ENCODE measurements around the gene MORC2.

Gene MORC2

DNA sequence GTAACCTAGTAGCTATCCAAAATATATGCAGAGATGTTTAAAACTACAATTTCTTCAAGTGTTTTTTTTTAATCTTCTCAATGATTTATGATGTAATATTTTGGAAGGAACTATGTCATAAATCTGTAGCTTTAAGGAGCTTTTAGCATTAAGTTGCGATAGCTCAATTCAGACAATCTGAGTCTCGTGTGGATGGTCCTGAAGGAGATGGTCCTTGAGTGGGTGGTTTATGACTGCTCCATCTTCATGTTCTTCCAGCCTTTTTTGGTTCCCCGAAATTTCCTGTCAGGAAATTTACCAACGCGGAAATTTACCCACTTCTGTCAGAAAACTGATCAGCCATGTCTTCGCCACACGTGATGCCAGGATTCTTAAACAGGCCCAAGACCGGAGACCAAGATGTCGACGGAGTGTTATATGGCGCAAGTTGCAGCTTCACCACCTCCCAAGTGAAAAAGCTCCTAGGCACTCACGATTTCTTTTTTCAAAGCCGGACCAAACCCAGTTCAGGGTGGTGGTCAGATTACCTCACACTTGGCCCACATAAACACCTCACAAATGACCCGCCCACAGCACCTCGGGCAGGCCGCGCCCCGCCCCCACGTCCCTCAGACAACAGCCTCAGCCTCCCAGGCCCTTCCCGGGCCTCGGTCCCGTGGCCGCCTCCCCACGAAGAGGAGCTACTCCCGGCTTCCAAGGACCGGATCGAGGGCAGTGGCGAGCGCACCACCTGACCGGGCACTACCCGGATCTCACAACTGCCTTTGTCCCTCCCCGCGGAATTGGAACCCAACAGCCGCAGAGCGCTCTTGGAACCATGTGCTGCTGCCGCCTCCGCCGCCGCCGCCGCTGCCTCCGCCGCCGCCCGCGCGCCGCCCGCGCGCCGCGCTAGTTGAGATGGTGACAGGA, at the start of gene MORC2:
Gene MORC2 (minus strand): TSS at position 760 of the 909 bp plus-strand sequence. CDS start 885 bp downstream, outside the sequence.
- DNase-seq (ENCODE audit: low spot score), result no peak

DNA sequence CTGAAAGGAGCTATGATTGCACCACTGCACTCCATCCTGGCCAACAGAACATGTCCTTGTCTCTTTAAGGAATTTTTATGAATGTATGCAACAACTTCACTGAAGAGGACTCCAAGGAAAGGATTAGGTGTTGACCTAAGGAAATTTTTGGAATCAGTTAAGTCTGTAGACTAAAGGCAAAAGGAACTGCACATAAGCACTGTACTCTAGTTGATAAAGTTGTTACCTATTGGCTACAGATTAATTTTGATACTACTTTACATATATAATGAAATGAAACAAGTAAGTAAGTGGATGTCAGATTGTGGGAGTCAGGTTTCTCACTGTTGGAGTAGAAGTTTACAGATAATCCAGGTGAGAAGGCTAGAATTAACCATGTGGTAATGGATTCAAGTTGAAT, 37.0 kb upstream of the MORC2 start:
- DNase-seq (ENCODE audit: low spot score), result no peak

DNA sequence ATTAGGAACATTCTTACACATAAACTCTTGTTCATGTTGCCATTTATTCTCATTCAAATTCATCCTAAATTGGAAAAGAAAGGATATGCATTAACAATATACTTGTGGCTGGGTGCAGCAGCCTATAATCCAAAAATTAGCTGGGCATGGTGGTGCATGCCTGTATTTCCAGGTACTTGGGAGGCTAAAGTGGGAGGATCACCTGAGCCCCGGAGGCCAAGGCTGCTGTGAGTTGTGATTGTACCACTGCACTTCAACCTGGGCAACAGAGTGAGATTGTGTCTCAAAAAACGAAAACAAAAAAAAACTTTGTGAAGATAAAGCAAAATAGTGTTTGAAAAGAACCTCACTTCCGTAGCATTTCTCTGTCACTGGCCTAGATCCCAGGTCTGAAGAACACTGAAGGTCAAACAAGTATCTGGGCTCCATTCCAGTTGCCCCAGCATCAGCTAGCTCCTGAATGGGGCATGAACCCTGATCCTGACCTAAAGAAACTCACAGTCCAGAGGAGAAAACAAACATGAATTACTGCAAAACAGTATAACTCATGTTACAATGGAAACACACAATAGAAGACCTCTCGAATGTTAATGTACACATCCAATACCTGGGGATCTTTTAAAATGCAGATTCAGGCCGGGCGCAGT, 32.7 kb upstream of the MORC2 start:
- DNase-seq (ENCODE audit: low spot score), result no peak

DNA sequence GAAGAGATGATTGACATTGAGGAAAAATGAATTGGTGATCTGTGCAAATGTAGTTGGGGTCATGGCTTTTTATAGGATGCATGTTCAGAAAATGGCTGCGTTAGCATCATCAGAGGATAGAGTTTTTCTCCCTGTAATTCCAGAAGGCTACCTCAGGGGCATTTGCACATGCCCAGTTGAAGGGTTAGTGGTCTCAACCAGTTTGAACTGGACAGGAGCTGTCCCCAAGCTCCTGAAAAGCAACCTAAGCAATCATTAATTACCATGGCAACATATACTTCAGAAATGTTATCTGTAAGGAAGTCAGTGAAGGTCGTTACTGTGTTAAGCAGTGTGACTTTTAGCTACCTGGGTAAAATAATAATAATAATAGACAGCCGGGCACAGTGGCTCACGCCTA, 29.8 kb upstream of the MORC2 start:
- DNase-seq (ENCODE audit: low spot score), result no peak

DNA sequence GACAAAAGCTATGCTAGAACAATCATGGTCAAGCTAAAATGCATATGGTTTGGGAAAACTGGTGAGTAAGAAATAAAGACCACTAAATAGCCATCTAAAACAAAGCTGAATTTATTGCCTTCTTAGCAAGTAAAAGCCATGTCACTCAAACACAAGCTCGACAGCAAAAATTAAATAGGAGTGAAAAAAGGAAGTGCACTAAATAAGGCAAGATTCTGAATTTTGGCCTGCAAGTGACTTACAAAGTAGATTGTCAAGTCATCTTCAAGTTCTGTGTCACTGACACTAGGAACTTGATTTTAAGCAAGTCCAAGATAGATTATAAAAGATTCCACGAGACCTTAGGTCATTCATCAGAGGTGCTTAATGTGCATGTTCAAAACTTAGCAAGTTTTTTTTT, 27.9 kb upstream of the MORC2 start:
- DNase-seq (ENCODE audit: low spot score), result no peak

DNA sequence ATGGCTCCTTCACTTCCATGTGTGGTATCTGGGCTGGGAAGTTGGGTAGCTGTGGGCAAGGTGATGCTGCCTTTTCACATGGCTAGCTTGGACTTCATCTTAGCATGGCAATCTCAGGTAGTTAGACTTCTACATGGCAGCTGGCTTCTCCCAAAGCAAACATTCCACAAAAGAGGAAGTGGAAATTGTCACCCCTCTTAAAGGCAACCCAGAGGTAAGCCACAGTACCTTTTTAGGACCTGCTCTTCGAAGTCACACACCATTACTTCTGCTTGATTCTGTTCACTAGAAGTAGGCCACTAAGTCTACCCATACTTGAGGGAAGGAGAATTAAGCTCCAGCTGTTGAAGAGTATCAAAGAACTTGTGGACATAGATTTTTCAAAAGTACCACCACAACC, 26.4 kb upstream of the MORC2 start:
- no peak for DNase-seq (ENCODE audit: low spot score)

DNA sequence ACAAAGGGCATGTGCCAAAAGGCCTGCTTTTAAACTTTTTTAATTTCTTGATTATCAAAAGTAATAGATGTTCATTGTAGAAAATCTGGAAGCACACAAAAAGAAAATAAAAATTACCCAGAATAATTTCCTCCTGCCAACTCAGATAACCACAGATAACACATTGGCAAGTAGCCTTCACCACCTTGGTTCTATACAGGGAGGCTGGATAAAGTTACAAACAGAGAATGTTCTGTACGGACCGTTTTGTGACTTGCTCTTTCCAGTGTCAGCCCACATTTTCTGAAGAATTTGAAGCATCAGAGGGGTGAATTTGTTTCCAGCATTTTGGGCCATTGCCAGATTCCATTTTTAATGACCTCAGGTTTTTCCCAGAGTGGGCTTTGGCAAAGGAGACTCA, 24.0 kb upstream of the MORC2 start:
- no peak for DNase-seq (ENCODE audit: low spot score)

DNA sequence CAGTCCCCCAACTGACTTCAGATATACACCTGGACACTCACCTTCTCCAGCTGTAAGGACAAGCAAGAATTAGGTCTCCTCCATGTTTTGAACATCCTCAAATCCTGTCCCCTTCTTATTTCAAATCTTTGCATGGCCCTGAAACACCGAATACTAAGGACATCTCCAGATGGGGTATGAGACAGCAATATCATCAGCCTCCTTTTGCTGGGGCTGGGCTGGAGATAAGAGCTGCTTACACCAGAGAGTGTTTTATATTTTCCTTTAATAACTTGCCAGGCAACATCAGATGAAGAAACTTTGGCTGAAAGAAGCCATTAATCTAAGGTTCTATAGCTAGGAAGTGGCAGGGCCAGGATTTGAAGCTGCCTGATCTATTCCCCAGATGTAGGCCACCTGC, 22.1 kb upstream of the MORC2 start:
- DNase-seq (ENCODE audit: low spot score), result no peak

DNA sequence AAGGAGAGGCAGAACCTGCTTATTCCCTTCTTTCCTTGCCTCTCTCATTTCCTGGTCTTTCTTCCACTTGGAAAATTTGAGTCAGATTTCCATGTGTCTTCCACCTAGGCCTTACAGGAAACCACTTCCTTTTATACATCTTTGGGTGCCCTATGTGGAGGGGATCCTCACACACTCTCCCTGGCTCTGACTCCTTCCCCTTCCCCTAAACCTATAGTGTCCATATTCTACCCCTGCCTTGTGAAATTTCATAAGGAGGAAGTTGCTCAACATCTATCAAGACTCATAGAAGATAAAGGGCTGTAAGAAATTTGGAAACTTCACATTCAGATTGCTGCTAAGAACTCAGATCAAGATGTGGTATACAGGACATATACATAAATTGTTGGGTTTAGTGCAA, 20.9 kb upstream of the MORC2 start:
- no peak for DNase-seq (ENCODE audit: low spot score)

DNA sequence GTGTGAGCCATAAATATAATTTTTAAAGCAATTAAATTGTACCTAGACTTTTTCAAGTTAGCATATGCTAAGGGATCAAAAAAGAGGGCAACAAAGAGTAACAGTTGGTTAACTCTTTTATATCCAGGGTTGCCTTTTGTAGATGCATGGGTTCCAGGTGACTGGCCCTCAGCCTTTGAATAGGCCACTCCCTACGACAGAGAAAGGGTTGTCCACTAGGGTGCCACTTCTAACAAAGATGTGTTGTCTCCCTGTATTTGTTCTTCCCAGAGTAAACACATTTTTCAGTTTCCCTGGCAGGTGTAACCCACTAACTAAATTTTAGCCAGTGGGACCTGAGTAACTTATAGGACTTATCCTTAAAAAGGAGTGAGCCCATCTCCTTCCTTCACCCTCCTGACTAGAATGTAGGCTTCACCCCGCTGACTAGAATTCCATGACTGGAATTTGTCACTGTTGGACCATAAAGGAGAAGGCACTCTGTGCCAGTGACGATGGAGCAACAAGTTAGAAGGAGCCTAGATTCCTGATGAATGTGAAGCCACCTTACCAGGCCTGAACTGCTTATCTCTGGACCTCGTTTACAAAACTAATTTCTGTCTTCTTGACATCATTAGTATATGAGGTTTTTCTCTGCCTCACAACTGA, 17.1 kb upstream of the MORC2 start:
- DNase-seq (ENCODE audit: low spot score), result no peak

DNA sequence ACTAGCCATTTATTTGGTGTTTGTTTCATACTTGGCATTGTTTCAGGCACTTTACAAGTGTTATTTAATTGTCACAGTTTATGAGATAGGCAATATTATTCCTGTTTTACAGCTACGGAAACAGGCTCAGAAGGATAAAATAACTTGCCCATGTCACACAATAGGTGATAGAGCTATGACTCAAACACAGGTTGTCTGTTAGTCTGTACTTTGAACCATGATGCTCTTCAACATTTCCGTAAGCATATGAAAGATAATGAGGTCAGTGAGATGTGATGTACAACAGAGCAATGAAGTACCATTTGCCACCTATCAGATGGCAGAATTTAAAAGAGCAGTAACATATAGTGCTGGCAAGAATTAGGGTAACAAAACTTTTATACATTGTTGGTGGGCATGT, 15.7 kb upstream of the MORC2 start:
- no peak for DNase-seq (ENCODE audit: low spot score)

DNA sequence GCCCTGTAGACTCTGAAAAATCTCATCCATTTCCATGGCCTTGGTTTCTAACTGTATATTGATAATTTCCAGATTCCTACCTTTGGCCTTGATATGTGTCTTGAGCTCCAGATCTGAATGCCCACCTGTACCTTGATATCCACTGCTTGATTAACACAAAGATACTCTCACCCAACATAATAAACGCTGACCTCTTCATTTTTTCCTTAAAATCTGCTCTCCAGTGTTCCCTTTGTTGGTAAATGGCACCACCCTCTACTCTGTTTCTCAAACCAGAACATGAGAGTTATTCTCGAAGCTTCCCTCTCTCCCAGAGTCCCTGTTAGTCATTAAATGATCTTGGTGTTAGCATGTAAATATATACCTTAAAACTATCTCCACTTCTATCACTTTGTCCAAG, 13.9 kb upstream of the MORC2 start:
- DNase-seq (ENCODE audit: low spot score), result no peak

DNA sequence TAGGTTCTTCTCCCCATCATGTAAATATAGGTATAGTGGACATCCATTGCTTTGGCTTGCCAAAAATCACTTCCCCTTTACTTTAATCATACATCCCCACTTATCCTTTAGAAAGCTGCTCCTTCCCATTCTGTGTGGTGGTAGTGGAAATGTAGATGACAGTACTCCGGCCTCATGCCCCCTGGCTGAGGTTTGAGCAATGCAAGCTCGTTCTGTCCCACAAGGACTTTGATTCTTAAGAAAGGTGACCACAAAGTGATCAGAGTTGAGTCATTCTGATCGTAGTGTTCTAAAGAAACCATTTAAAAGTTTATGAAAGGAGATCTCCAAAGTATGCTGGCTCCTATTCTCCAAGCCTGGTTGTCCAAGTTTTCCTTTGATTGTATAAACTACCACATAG, 11.4 kb upstream of the MORC2 start:
- DNase-seq (ENCODE audit: low spot score), result no peak

DNA sequence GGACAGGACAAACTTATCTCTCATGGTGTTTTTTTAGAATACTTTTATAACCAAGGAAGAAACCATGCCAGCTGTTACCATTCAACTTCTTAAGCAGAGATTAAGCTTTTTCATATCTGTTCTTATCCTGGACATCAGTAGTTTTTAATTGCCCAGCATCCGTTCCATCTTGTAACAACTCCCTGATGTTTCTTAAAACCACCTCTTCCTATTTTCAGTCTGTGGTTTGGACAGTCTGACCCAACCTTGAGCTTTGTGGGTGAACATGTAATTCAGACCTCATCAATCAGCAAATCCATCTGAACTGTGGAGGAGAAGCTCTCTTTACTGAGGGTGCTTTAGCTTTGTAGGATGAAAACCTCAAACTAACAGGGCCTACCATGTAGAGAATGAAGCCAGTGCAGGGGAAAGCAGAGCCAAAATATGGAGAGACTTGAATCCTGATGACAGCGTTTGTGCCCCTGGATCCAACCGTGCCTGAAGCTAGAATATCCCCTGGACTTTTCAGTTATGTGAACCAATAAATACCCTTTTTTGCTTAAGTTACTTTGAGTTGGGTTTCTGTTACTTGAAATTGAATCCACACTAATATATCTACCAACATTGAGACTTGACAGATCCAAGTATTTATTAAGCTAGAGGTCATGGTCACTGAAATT, 9.9 kb upstream of the MORC2 start:
- DNase-seq (ENCODE audit: low spot score), result no peak

DNA sequence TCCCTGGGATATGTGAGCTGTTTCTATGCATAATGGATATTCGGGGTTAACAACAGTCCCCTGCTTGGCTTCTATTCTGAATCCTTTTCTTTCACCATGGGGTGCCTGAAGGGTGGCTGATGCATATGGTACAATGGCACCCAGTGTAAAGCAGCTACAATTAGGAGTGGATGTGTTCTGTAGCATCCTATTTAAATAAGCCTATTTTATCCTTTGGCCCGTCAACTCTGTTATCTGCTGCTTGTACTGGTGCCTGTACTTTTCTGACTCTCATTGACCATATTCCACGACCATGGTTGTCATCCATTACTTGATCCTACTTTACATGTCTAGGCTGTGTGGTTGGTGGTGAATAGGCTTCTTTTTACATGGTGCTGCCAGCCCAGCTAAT, 1.8 kb upstream of the MORC2 start:
- DNase-seq (ENCODE audit: low spot score), result no peak

DNA sequence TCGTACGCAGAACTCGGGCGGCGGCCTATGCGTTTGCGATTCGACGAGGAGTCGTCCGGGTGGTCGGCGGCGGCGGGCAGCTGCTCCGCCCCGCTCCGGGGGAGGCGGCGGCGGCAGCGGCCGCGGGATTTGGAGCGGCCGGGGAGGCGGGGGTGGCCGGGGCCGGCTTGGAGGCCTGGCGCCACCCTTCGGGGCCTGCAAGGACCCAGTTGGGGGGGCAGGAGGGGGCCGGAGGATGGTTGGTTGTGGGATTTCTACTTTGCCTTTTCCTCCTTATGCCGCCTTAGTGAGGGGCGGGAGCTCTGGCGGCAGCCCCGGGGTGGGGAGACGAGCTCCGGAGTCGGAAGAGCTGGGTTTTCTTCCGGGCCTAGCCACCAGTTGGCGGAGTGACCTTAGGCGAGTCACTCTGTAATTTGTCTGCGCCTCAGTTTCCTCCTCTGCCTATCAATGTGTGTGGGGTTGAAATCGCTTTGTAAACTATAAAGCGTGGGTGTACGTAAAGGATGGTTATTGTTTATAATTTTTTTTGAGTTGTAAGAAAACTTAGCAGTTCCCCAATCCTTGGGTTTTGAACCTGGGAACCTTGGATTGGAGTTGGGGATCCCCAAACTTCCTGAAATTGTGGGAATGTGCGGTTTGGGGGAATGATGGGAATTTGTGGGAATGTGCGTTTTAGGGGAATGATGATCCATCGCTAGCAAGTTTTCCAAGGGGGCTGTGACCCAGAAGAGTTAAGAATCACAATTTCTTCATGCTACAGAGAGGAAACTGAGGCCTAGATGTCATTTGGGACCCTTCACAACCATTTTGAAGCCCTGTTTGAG, 1.2 kb upstream of the MORC2 start:
- DNase-seq (ENCODE audit: low spot score), result no peak

DNA sequence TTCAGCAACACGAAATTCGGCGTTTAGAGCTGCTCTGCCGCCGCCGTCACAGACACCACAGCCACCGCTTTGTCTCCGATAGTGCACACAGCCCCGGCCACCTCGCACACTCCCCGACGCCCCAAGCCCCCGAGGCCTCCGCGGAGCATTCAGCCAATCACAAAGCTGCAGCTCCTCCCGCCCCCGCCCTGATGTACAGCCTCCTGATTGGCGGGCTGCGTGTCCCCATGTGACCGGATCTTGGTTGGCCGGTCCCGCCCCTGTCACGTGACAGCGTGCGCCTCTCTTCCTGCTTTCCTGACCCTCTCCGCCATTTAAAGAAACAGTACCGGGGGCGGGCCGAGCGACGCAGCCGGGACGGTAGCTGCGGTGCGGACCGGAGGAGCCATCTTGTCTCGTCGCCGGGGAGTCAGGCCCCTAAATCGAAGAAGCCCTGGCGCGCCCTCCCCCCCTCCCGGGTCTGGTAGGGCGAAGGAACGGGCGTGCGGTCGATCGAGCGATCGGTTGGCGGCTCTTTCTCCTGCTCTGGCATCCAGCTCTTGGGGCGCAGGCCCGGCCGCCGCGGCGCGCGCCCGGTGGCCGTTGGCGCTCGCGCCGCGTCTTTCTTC, 454 bp upstream of the MORC2 start, which contains the start of gene TUG1:
Gene TUG1 (plus strand): TSS at position 342 of the 608 bp plus-strand sequence.
- peak; percentile 99 for DNase-seq (ENCODE audit: low spot score)

DNA sequence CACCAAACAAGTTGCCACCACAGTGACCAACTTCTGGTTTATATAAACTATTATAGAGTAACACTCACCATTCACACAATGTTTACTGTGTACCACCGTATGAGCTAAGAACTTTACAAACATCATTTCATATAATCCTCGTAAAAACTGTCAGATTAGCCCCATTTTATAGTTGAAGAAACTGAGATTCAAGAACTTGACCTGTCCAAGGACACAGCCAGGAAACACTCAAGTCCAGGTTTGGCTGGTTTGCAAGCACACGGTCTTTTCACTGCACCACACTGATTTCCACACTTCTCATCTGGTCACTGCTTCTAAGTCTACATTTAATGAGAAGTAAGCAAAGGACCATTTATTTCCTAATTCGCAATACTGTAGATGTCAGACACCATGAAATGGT, 3.7 kb downstream of the MORC2 start:
- DNase-seq (ENCODE audit: low spot score), result no peak

DNA sequence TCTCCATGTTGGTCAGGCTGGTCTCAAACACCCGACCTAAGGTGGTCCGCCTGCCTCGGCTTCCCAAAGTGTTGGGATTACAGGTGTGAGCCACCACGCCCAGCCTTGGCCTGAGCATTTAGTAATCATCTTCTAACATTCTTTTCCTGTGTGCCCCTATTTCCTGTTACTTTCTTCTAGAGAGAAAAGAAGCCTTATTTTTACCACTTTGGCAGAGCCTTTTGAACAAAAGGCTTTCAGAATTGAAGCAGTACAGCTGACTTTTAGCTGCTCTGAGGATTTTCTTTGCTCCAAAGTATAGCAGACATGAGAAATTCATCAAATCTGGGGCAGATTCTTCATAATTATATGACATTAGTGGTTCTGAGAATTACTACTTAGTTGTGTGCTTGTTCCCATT, 13.4 kb downstream of the MORC2 start:
- no peak for DNase-seq (ENCODE audit: low spot score)

DNA sequence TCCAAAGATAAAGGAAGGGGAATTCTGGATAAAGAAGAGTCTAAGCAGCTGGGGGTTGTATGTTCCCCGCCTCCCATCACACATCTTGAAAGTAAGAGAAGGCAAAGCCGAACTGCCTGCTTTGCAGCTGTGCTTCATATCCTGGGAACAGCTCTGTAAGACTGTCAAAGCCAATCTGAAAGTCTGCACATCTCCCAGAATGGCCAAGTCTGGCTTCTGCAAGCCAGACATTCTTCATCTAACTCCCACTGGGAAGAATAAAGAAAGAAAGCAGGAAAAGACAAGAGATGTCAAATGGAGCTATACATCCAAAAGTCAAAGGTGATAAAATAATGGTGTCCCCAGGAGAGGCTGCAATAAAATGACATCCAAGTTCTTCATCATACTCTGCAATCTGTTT, 15.4 kb downstream of the MORC2 start:
- DNase-seq (ENCODE audit: low spot score), result no peak
